Inflammatory macrophage treated with lipopolysaccharide for 1 hour (primary cell): ENCODE results near the gene GANAB.
"Not testable (repeated sequence)": the region's sequence is repeated elsewhere in the genome, so short reads cannot be mapped to it uniquely, and the experiment has no call there.

ENCODE experiments used
- DNase-seq, 2 donors: peaks; one replicate each; pipeline ENCODE4 v3.0.0-alpha.2; 2020 to 2022

Gene GANAB

GRCh38 chr11:62666259-62666926 is 20.0 kb upstream of the GANAB start:
- DNase-seq: no peak

GRCh38 chr11:62665599-62666258 is 19.3 kb upstream of the GANAB start:
- peak; percentile 35 to 49 for DNase-seq

- DNase-seq: peak; percentile 86 to 98
Observed at GRCh38 chr11:62665075-62665598, 18.7 kb upstream of the GANAB start, which contains the start of the genes C11orf98 and CSKMT. TSS of gene C11orf98 (minus strand) at chr11:62665210. CDS start at chr11:62665169, 41 bp downstream. TSS of gene CSKMT (plus strand) at chr11:62665312. CDS start at chr11:62665880, 568 bp downstream.

GRCh38 chr11:62664405-62665074 is 18.1 kb upstream of the GANAB start:
- DNase-seq: no peak

GRCh38 chr11:62656796-62657429 is 10.5 kb upstream of the GANAB start:
- no peak for DNase-seq

GRCh38 chr11:62654297-62654696 is 7.9 kb upstream of the GANAB start:
- no peak for DNase-seq

GRCh38 chr11:62652161-62653006 is 6.0 kb upstream of the GANAB start:
- DNase-seq: no peak

- not testable (repeated sequence) for DNase-seq
Observed at GRCh38 chr11:62650283-62650682, 3.9 kb upstream of the GANAB start.

- DNase-seq: no peak
Observed at GRCh38 chr11:62649486-62649885, 3.1 kb upstream of the GANAB start.

- no peak for DNase-seq
Observed at GRCh38 chr11:62648967-62649364, 2.6 kb upstream of the GANAB start.

- DNase-seq: no peak
Observed at GRCh38 chr11:62648185-62648966, 2.0 kb upstream of the GANAB start.

GRCh38 chr11:62647609-62648005 is 1.2 kb upstream of the GANAB start:
- no peak for DNase-seq

- no peak for DNase-seq
Observed at GRCh38 chr11:62646825-62647608, 604 bp upstream of the GANAB start.

GRCh38 chr11:62645671-62645945 is 805 bp downstream of the GANAB start:
- DNase-seq: peak in 1 of 2 donors; percentile 19

- DNase-seq: no peak
Observed at GRCh38 chr11:62644220-62644619, 2.2 kb downstream of the GANAB start.

GRCh38 chr11:62632492-62632891 is 13.9 kb downstream of the GANAB start:
- no peak for DNase-seq

GRCh38 chr11:62627713-62628112 is 18.7 kb downstream of the GANAB start:
- DNase-seq: peak in 1 of 2 donors; percentile 14

GRCh38 chr11:62622476-62623089 is 23.8 kb downstream of the GANAB start:
- DNase-seq: no peak

GRCh38 chr11:62621567-62622470 is 24.6 kb downstream of the GANAB start, which contains the start of gene B3GAT3:
TSS of gene B3GAT3 (minus strand) at chr11:62621986. CDS start at chr11:62621947, 39 bp downstream.
- DNase-seq: peak; percentile 97 to 98
